Endodermal cell (in vitro differentiated cells): ENCODE data around the gene CAMK2D. TPM values are rescaled to one million over a fixed set of nuclear protein-coding genes. Genes with fewer than 3 reads are reported as not detected.

Experiments
- DNase-seq: peaks from one replicate; pipeline ENCODE4 v3.0.0-alpha.2; 2017
- H3K27ac ChIP-seq: 2 replicates; pipeline ENCODE4 v1.5.1; 2013; ENCODE audit warnings: mild to moderate bottlenecking, low read depth, low read length, moderate library complexity
- H3K27me3 ChIP-seq: 2 replicates; pipeline ENCODE4 v1.6.1; 2013; ENCODE audit warnings: mild to moderate bottlenecking, low read length, moderate library complexity; ENCODE audit not compliant: insufficient read depth, control insufficient read depth, poor library complexity, severe bottlenecking
- H3K36me3 ChIP-seq: 2 replicates; pipeline ENCODE4 v1.7.0; 2013; ENCODE audit warnings: mild to moderate bottlenecking, low read length, moderate library complexity; ENCODE audit not compliant: control insufficient read depth, insufficient read depth
- H3K4me1 ChIP-seq: one replicate; pipeline ENCODE4 v1.7.0; 2013; ENCODE audit warnings: low read length; ENCODE audit not compliant: control insufficient read depth, insufficient read depth
- H3K4me3 ChIP-seq: 2 replicates; pipeline ENCODE4 v1.5.1; 2013; ENCODE audit warnings: mild to moderate bottlenecking, low read length, moderate library complexity
- H3K9ac ChIP-seq: 2 replicates; pipeline ENCODE4 v1.6.1; 2013; ENCODE audit warnings: mild to moderate bottlenecking, low read length, moderate library complexity; ENCODE audit not compliant: poor library complexity, severe bottlenecking; ENCODE audit errors: extremely low read depth
- H3K9me3 ChIP-seq: 2 replicates; pipeline ENCODE4 v1.6.1; 2013; ENCODE audit warnings: mild to moderate bottlenecking, low read length, moderate library complexity; ENCODE audit not compliant: control insufficient read depth
- H3K27ac Mint-ChIP-seq: 2 replicates; pipeline ENCODE4 v1.8.0; 2020; ENCODE audit warnings: mixed read lengths
- H3K27me3 Mint-ChIP-seq: 2 replicates; pipeline ENCODE4 v1.8.0; 2021; ENCODE audit warnings: mild to moderate bottlenecking, mixed read lengths; ENCODE audit not compliant: insufficient read depth
- H3K36me3 Mint-ChIP-seq: 2 replicates; pipeline ENCODE4 v1.8.0; 2020; ENCODE audit warnings: low read depth, mixed read lengths
- H3K4me1 Mint-ChIP-seq: 2 replicates; pipeline ENCODE4 v1.8.0; 2020; ENCODE audit warnings: mixed read lengths
- H3K4me3 Mint-ChIP-seq: 2 replicates; pipeline ENCODE4 v1.8.0; 2020; ENCODE audit warnings: mild to moderate bottlenecking, moderate library complexity, mixed read lengths
- H3K9me3 Mint-ChIP-seq: 2 replicates; pipeline ENCODE4 v1.8.0; 2020; ENCODE audit warnings: mild to moderate bottlenecking, mixed read lengths
- CTCF ChIP-seq: fragments of 200-600 bp; sonication (generic); conservative IDR thresholded peaks from 2 replicates; pipeline ENCODE4 v1.5.0; 2021; ENCODE audit warnings: antibody characterized with exemption, mild to moderate bottlenecking
- WGBS, 2 experiments: methylation state at CpG; one replicate each; pipeline versions ENCODE4 v1.1.5 to v1.1.7; 2013; ENCODE audit warnings: missing lambda C conversion rate in 2 of 2, mixed read lengths in 1 of 2; ENCODE audit not compliant: insufficient coverage in 1 of 2, insufficient read length in 1 of 2; 5-methylcytosine and 5-hydroxymethylcytosine counted together
- total RNA-seq, 2 donors: library from RNA; stranded (reverse); fragmentation: NEBNext Ultra II Directional in 1 of 2; extraction: Animal tissue kit (Norgen Biotek cat#: 25700) in 1 of 2; gene quantifications; 2 replicates in 1 of 2; 3 replicates in 1 of 2; pipeline ENCODE4 v1.2.1, GENCODE V29; 2021

CAMK2D gene
- total RNA-seq, 2 donors from 2014 or later = 91.1 to 120 TPM

- H3K27me3 Mint-ChIP-seq = no peaks in the 10 kb centered on the region
- peaks cover 8% of the 10 kb centered on the region for H3K36me3 ChIP-seq
- peaks cover 41% of the 10 kb centered on the region for H3K4me1 ChIP-seq
- no peak for TF ChIP-seq CTCF
- WGBS, 2 experiments = 92 to 93% methylated on average over 2 to 5 of the region's 5 CpGs
- DNase-seq = no peak
- peaks cover 56% of the 10 kb centered on the region for H3K4me1 Mint-ChIP-seq
- no peak overlapping the region for H3K4me3 Mint-ChIP-seq
- H3K9me3 Mint-ChIP-seq = no peaks in the 10 kb centered on the region
- H3K9ac ChIP-seq = no peak overlapping the region
- no peaks in the 10 kb centered on the region for H3K27me3 ChIP-seq
- no peak overlapping the region for H3K27ac ChIP-seq
- H3K36me3 Mint-ChIP-seq = no peaks in the 10 kb centered on the region
- H3K27ac Mint-ChIP-seq = no peak overlapping the region
- H3K4me3 ChIP-seq = no peak overlapping the region
- H3K9me3 ChIP-seq = no peaks in the 10 kb centered on the region
Measured at GRCh38 chr4:113450295-113451080, 311.1 kb downstream of the CAMK2D start.

GRCh38 chr4:113449410-113449974 lies 312.0 kb downstream of the CAMK2D start:
- peaks cover 56% of the 10 kb centered on the region for H3K4me1 Mint-ChIP-seq

GRCh38 chr4:113447769-113448168 lies 313.8 kb downstream of the CAMK2D start:
- H3K27ac Mint-ChIP-seq = no peak overlapping the region
- 92 to 93% methylated on average over 4 of the region's 4 CpGs for WGBS, 2 experiments

More at GRCh38 chr4:113449410-113449974, 312.0 kb downstream of the CAMK2D start:
- Histone ChIP-seq H3K9me3 (no peaks in the 10 kb centered on the region), H3K27me3 (no peaks in the 10 kb centered on the region), H3K9ac (no peak overlapping the region), H3K4me1 (peaks cover 41% of the 10 kb centered on the region), H3K36me3 (peaks cover 5% of the 10 kb centered on the region), H3K27ac (no peak overlapping the region), H3K4me3 (no peak overlapping the region)
- TF ChIP-seq CTCF = no peak
- Mint-ChIP-seq H3K27ac (no peak overlapping the region), H3K9me3 (no peaks in the 10 kb centered on the region), H3K4me3 (no peak overlapping the region), H3K27me3 (no peaks in the 10 kb centered on the region), H3K36me3 (no peaks in the 10 kb centered on the region)
- WGBS, 2 experiments = 89 to 100% methylated on average over 1 of the region's 1 CpG
- no peak for DNase-seq

More at GRCh38 chr4:113447769-113448168, 313.8 kb downstream of the CAMK2D start:
- no peak overlapping the region for H3K4me3 Mint-ChIP-seq
- no peak overlapping the region for H3K27ac ChIP-seq
- H3K4me3 ChIP-seq = no peak overlapping the region
- peaks cover 31% of the 10 kb centered on the region for H3K4me1 ChIP-seq
- no peak for TF ChIP-seq CTCF
- H3K9me3 ChIP-seq = no peaks in the 10 kb centered on the region
- H3K36me3 ChIP-seq = no peaks in the 10 kb centered on the region
- no peak for DNase-seq
- H3K27me3 ChIP-seq = no peaks in the 10 kb centered on the region
- no peaks in the 10 kb centered on the region for H3K27me3 Mint-ChIP-seq
- H3K4me1 Mint-ChIP-seq = peaks cover 40% of the 10 kb centered on the region
- no peaks in the 10 kb centered on the region for H3K9me3 Mint-ChIP-seq
- H3K9ac ChIP-seq = no peak overlapping the region
- no peaks in the 10 kb centered on the region for H3K36me3 Mint-ChIP-seq
